Stimulated activated CD8-positive, alpha-beta memory T cell treated with anti-CD3 and anti-CD28 coated beads, Interleukin-2, amount 100 ng/mL, for 1 hour (primary cell): ENCODE data around the gene SSTR4.
A peak's percentile ranks its signal among the peaks of the same experiment; 100 is the strongest.

Source experiments
- DNase-seq, 2 donors: peaks; one replicate each; pipeline ENCODE4 v3.0.0-alpha.2; 2020; ENCODE audit warnings: low read depth in 2 of 2

The SSTR4 gene

GRCh38 chr20:23065266-23066201 is 30.4 kb downstream of the SSTR4 start:
- DNase-seq: no peak

GRCh38 chr20:23066772-23067171 is 31.7 kb downstream of the SSTR4 start:
- no peak for DNase-seq

DNA sequence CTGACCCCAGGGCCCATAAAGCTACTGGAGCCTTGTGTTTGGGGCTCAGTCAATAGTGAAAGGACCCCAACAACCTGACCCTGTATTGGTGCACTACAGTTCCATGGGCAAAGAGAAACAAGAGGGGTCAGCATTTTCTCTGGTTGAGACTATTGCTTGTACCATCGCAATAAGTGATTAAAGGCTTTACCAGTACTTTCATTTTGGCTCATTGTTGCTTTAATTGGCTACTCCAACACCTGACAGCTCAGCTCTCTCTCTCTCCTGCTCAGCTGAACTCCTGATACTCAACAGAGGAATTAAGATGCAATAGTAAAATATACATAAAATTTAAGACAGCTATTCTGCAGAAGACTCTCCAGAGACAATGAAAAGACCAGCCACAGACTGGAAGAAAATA is 33.2 kb downstream of the SSTR4 start:
- DNase-seq: no peak

GRCh38 chr20:23069108-23069507 is 34.0 kb downstream of the SSTR4 start:
- DNase-seq: no peak

- no peak for DNase-seq
Observed at GRCh38 chr20:23071398-23071797, 36.3 kb downstream of the SSTR4 start.

DNA sequence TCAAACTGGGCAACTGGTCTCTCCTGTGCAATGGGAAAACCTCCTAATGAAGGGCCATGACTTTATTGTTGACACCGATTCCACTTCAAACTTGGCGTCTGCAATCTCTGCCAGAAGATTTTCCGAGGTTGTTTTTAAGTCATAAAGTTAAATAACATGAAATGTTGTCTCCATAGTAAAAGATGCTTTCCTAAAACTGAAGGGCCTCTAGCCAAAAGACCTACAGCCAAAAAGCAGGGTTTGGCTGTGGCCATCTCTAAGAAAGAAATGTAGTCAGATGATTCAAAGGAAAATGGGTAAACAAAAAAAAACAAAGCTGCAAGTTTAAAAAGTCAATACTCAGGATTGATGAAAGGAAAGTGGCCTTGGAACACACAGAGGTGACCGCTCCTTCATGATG is 36.9 kb downstream of the SSTR4 start:
- DNase-seq: no peak

DNA sequence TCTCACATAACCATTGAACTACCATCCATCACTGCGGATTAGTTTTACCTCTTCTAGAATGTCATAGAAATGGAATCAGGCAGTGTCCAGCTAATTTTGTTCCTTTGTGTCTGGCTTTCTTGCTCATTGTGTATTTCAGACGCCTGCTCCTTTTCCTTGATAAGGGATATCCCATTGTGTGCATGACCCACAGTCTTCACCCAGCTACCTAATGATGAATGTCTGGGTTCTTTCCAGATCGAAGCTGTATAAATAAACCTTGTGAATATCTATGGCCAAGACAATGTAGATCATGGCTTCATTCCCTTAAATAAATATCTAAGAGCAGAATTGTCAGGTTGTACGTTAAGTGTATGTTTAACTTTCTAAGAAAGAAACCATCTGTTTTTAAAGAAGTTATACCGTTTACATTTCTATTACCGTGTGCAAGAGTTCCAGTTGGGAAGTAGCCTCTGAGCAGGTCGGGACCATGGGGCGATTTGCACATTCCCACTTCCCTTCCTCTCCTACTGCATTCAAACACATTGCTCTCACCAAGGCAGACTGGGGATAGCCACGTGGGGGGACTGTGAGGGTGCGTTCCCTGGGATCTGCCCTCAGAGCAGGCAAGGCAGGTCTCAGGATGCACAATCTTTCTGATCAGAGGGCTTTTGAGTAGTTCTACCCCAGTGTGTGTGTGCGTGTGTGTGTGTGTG is 37.9 kb downstream of the SSTR4 start:
- DNase-seq: no peak

GRCh38 chr20:23074052-23074451 is 38.9 kb downstream of the SSTR4 start:
- no peak for DNase-seq

GRCh38 chr20:23077277-23077676 is 42.2 kb downstream of the SSTR4 start:
- DNase-seq: no peak

DNA sequence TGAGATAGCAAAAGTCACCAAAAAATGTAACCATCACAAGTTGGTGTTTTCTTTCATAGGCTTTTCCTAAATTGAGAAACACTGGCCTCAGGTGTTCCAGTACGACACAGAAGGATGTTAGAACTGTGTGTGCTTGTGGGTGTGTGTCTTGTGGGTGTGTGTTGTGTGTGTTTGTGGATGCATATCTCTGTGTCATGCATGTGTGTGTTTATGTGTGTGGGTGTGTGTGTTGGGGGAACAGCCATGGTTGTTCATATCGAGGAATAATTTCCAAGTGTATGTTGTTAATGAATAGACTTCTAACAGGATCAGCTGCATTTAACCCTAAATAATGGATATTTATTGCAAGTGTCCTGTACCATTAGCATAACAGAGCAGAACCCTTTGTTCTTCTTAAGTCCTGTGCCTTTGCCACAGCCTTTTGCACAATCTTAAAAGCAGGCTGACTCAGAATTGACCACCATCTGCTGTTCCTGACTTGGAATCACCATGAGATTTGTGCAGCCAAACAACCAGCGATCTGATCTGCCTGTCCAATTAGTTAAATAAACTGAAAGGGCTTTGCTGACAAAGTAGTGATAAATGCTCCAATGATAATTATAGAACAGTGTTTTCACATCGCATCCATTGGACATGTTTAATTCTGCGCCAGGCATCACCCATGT is 43.4 kb downstream of the SSTR4 start:
- no peak for DNase-seq

- DNase-seq: no peak
Observed at GRCh38 chr20:23079016-23079351, 43.9 kb downstream of the SSTR4 start.

GRCh38 chr20:23079926-23080325 is 44.8 kb downstream of the SSTR4 start:
- DNase-seq: no peak

DNA sequence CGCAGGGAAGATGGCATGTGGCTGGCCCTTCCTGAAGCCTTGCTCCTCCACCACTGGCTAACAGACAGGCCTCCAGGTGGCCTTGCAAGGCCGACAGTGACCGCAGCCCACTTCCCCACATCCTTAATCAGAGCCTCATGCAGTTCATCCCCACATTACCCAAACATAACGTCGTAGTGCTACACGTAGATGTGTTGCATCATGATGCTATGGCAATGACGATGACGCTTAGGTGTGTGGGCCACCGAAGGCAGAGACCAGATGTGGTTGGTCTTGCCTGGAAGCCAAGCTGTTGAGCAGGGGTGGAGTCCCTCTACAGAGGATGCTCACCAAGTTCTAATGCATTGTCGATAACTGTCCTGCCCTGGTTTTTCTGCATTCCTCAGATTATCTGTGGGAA is 45.4 kb downstream of the SSTR4 start:
- no peak for DNase-seq

DNA sequence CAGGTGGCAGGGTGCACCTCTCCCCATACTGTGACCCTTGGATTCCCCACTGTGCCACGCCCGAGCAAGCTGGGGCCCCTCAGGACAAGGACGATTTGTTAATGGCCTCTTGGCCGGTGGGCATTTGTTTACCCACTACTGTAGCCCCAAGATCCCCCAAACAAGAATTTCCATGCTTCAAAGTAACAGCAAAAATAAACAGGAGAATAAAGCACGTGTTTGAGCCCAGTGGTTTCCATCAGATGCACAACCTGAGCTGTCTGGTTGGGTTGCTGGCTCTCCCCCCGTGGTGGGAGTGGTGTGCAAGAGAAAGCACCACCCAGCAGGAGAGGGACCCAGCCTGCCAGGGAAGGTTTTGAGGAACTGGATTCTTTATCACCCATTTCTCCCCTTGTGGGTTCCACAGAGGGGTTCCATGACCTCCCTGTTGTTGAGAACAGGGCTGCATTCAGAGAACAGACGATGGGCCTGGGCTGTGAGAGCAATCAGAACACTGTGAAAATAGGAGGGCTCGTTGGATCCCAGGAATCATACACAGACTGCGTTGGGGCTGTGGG is 46.2 kb downstream of the SSTR4 start:
- no peak for DNase-seq

DNA sequence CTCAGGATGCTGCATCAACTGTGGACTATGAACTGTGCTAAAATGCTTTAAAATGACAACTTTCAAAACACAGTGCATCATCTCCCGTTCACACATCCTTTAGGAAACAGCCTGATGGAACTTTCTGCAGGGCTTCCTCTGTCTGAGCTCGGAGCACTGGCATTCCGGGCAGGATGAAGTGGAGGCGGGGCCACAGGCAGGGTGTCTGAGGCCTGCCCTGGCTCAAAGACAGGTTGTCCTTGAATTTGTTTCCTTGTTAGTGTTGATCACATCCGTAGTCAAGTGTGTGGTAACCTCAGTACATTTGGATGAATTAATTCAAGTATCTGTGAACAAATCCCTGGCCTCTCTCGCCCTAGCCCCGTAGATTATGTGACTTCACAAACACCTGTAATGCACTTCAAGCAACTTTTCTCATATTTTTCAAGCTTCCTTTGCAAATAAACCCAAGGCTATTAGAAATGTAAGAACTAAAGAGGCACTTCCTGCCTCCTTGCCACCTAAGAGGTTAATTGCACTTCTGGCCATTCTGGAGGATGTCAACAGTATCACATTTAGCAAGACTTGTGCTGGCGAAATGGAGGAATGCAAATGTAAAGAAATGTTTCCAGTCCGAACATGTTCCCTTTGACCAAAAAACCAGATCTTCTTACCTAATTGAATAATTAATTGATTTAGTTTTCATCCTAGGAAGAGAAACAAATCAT is 47.9 kb downstream of the SSTR4 start:
- no peak for DNase-seq

DNA sequence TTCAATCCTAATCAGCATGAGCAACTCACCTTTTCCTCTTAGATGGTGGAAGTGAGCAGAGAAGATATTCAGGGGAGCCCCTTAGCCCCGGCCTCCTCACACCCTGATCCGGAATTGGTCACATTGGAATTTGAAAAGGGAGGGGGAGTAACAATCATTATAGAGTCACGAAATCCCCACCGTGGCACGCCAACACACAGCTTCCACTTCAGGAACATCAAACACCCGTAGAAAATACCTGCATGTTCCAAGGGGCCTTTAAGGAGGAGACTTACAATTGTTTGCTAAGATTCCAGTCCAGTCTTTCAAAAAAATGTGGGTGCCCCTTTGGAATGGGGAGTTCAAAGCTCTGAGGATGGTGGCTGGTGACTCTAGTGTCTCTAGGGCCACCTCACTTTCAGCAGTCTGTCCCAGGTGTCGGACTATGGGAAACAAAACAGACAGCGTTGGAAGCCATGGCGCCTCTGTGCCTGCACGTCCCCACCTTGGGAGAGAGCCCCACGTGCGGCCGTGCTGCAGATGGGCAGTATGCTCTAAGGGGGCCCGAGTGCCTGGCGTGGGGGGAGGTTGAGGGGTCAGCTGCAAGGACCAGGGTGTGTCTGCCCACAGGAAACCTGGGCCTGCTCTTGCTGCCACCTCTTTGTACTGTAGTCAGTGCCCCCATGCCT is 48.6 kb downstream of the SSTR4 start:
- DNase-seq: no peak

- DNase-seq: no peak
Observed at GRCh38 chr20:23084282-23084844, 49.3 kb downstream of the SSTR4 start.

DNA sequence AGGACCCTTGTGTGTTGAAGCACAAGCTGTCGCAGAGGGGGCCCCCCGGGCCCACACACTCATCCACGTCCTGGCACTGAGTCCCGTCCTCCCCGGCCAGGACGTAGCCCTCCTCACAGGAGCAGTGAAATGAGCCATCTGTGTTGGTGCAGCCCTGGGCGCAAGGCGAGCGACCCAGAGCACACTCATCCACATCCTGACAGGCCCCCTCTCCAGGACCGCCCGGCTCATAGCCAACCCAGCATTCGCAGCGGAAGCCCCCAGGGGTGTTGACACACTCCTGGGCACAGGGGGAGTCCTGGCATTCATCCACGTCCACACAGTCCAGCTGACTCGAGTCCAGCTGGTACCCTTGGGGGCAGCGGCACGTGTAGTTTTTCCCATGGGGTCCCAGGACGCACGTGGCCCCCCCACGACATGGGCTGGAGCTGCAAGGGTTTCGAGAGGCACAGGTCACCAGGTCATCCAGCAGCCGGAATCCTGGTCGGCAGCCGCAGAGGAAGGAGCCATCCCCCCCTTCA is 49.8 kb downstream of the SSTR4 start:
- no peak for DNase-seq

DNA sequence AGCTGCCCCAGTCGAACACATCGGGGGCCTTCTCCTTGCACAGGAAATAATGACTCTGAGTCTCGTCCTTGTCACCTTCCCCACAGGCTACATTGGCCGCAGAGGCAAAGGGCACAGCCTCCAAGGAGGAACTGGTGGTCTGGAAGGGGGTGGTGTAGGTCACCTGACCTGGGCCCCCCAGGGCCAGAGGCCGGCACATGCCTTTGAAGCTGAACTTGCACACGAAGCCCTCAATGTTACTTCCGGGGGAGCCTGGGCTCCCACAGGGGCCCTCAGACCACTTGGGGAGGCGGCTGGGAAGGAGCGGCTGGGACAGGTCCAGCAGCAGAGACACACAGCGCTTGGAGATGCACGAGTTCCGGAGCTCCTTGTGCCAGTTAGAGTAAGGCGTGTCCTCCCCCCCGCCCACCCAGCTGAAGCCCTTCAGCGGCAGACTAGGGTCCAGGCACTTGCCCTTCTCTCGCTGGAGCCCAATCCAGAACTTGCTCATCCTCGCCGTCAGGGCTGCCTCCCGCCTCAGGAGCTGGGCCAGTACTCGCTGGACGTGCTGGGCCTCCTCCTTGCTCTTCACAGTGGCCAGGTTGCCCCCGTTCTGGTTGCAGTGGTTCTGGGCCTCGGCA is 50.4 kb downstream of the SSTR4 start:
- DNase-seq: no peak

GRCh38 chr20:23086056-23086566 is 51.0 kb downstream of the SSTR4 start, which contains the start of gene CD93:
TSS of gene CD93 (minus strand) at chr20:23086324. CDS start at chr20:23086192, 132 bp downstream.
- DNase-seq: peak in 1 of 2 donors; percentile 4
